ENCODE data around the gene CDH1.

The CDH1 gene

GRCh38 chr16:68718590-68718989 is 18.5 kb upstream of the CDH1 start:
- TF ChIP-seq CTCF (IDR thresholded peaks at IDR 0.05), result no peak

GRCh38 chr16:68719993-68720489 is 17.1 kb upstream of the CDH1 start:
- TF ChIP-seq CTCF (IDR thresholded peaks at IDR 0.05), result no peak

- no peak for TF ChIP-seq CTCF (IDR thresholded peaks at IDR 0.05)
Measured at GRCh38 chr16:68722119-68723024, 14.7 kb upstream of the CDH1 start.

GRCh38 chr16:68724797-68725196 is 12.3 kb upstream of the CDH1 start:
- TF ChIP-seq CTCF (IDR thresholded peaks at IDR 0.05), result no peak

GRCh38 chr16:68728523-68728922 is 8.6 kb upstream of the CDH1 start:
- TF ChIP-seq CTCF (IDR thresholded peaks at IDR 0.05), result no peak

- no peak for TF ChIP-seq CTCF (IDR thresholded peaks at IDR 0.05)
Measured at GRCh38 chr16:68731637-68732036, 5.5 kb upstream of the CDH1 start.

- TF ChIP-seq CTCF (IDR thresholded peaks at IDR 0.05), result no peak
Measured at GRCh38 chr16:68732042-68732680, 4.9 kb upstream of the CDH1 start.
